Thoracic aorta (tissue), 2 donors: ENCODE results near the gene UBE2U. TPM values are rescaled to one million over a fixed set of nuclear protein-coding genes. Genes with fewer than 3 reads are reported as not detected.

Experiments
- ATAC-seq: fragments of 150-250 bp; one replicate; pipeline ENCODE4 v1.8.0; 2017; ENCODE audit warnings: low read depth; ENCODE audit not compliant: insufficient number of reproducible peaks, low FRiP score
- DNase-seq: peaks from one replicate; pipeline ENCODE4 v3.0.0-alpha.2; 2020; ENCODE audit warnings: low spot score
- H3K27ac ChIP-seq, 2 donors: fragments of 200-600 bp; sonication (generic); 1 replicate in 1 of 2; 2 replicates in 1 of 2; pipeline ENCODE4 v1.5.1; 2016; ENCODE audit warnings: mild to moderate bottlenecking in 2 of 2, moderate library complexity in 2 of 2
- H3K27me3 ChIP-seq: fragments of 200-600 bp; sonication (generic); replicated peaks from 2 replicates; pipeline ENCODE4 v1.6.0; 2016; ENCODE audit warnings: mild to moderate bottlenecking; ENCODE audit not compliant: insufficient read depth
- H3K36me3 ChIP-seq: fragments of 200-600 bp; sonication (generic); one replicate; pipeline ENCODE4 v1.5.1; 2016
- H3K4me1 ChIP-seq, 2 donors: fragments of 200-600 bp; sonication (generic); 1 replicate in 1 of 2; 2 replicates in 1 of 2; pipeline versions ENCODE4 v1.5.1 to v1.6.0; 2016; ENCODE audit warnings: low read depth in 2 of 2, mild to moderate bottlenecking in 1 of 2; ENCODE audit not compliant: control insufficient read depth in 1 of 2
- H3K4me3 ChIP-seq: fragments of 200-600 bp; sonication (generic); 2 replicates; pipeline ENCODE4 v1.5.1; 2016; ENCODE audit warnings: mild to moderate bottlenecking
- H3K9me3 ChIP-seq: fragments of 200-600 bp; sonication (generic); 2 replicates; pipeline ENCODE4 v1.5.1; 2016
- total RNA-seq, 2 donors: library from RNA; depleted of rRNA; stranded (reverse); fragments of >200 nt; gene quantifications; one replicate each; pipeline versions ENCODE4 v1.1.0 to v1.2.3, GENCODE V29; 2016
- TF ChIP-seq, protein P1 (sequence below): fragments of 200-600 bp; sonication (generic); IDR thresholded peaks from one replicate; pipeline ENCODE4 v1.5.1; 2019; ENCODE audit warnings: antibody characterized with exemption

The UBE2U gene
- total RNA-seq, 2 donors from 2014 or later: not detected

- no peaks in the 10 kb centered on the region for H3K36me3 ChIP-seq
- no peak overlapping the region for H3K27ac ChIP-seq
- DNase-seq (no peak), ATAC-seq (no peak)
- no peaks in the 10 kb centered on the region for H3K4me1 ChIP-seq
- H3K4me3 ChIP-seq: no peak overlapping the region
- H3K9me3 ChIP-seq: no peaks in the 10 kb centered on the region
- no peaks in the 10 kb centered on the region for H3K27me3 ChIP-seq
- TF ChIP-seq, protein P1, sequence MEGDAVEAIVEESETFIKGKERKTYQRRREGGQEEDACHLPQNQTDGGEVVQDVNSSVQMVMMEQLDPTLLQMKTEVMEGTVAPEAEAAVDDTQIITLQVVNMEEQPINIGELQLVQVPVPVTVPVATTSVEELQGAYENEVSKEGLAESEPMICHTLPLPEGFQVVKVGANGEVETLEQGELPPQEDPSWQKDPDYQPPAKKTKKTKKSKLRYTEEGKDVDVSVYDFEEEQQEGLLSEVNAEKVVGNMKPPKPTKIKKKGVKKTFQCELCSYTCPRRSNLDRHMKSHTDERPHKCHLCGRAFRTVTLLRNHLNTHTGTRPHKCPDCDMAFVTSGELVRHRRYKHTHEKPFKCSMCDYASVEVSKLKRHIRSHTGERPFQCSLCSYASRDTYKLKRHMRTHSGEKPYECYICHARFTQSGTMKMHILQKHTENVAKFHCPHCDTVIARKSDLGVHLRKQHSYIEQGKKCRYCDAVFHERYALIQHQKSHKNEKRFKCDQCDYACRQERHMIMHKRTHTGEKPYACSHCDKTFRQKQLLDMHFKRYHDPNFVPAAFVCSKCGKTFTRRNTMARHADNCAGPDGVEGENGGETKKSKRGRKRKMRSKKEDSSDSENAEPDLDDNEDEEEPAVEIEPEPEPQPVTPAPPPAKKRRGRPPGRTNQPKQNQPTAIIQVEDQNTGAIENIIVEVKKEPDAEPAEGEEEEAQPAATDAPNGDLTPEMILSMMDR: no peak
Observed at GRCh38 chr1:64304823-64305222, 101.4 kb downstream of the UBE2U start.

DNA sequence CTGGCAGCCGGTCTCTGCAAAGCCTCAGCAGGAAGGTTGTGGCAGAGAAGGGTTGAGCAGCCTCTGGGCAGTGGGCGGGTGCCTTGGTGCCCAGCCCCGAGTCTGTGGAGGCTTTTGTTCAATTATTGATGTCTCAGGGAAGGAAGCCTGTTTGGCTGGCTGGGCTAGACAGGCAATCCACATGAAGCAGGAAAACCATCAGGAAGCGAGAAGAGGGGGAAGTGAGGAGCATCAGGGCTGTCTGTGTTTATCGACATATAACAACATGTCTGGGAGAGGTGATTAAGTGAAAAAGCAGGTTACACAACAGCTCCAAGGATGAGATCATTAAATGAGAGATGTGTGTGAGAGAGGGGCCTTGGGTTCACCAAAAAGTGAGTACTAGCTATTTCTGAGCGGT is 105.4 kb downstream of the UBE2U start:
- DNase-seq (no peak), ATAC-seq (no peak)
- Histone ChIP-seq H3K27me3 (no peaks in the 10 kb centered on the region), H3K27ac (no peak overlapping the region), H3K9me3 (no peaks in the 10 kb centered on the region), H3K36me3 (no peaks in the 10 kb centered on the region), H3K4me1 (no peaks in the 10 kb centered on the region), H3K4me3 (no peak overlapping the region)
- TF ChIP-seq, protein P1: no peak

DNA sequence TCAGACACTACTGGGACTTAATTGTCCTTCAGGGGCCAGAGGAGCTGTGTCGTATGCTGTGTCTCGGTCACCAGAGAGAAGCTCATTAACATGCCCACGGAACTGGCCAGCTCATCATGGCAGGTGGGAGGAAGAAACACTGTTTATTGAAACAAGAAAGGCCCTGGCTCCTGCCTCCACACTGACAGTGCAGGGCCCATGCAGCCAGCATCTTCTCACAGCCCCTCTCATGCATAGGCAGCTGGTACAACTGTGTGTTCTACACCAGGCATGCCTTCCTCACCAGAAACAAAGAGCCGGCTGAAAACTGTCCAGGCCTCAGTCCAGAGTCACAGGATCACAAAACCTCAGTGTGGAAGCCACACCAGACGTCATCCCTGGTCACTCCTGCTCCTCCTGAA is 106.0 kb downstream of the UBE2U start:
- Histone ChIP-seq H3K27ac (no peak overlapping the region), H3K4me1 (no peaks in the 10 kb centered on the region), H3K4me3 (no peak overlapping the region), H3K36me3 (no peaks in the 10 kb centered on the region), H3K27me3 (no peaks in the 10 kb centered on the region), H3K9me3 (no peaks in the 10 kb centered on the region)
- no peak for ATAC-seq
- DNase-seq: no peak
- TF ChIP-seq, protein P1: no peak

DNA sequence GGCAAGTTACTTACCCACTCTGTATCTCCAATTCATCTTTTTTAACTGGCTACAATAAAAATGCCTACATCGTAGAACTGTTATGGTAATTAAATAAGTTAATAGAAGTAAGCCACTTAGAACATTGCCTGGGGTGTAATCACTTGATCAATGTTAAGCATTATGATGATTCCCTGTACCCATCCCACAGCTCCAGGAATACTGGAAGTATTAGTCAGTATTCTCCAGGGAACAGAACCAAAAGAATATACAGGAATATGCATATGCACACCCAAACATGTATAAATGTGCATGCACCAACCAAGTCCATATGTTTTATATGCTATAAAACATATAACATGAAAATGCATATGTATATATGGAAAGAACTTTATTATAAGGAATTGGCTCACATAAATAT is 107.3 kb downstream of the UBE2U start:
- H3K27me3 ChIP-seq: no peaks in the 10 kb centered on the region
- no peaks in the 10 kb centered on the region for H3K9me3 ChIP-seq
- TF ChIP-seq, protein P1: no peak
- no peaks in the 10 kb centered on the region for H3K36me3 ChIP-seq
- no peak for ATAC-seq
- no peaks in the 10 kb centered on the region for H3K4me1 ChIP-seq
- H3K4me3 ChIP-seq: no peak overlapping the region
- no peak overlapping the region for H3K27ac ChIP-seq
- DNase-seq: no peak

DNA sequence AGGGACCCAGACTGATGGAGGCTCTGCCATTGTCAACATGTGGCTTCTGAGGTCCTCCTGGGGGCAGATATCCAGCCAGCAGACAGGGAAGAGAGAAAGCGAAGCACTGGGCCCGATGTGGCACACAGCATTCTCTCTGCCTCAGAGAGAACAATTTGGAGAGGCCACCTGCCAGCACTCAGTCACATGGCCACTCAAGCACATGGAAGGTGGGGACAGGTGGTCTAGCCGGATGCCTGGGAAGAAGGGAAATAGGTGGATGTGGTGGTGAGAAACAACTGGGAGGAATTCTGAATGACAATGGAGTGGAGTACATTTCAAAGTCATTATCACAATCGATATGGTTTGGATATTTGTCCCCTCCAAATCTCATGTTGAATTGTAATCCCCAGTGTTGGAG is 109.0 kb downstream of the UBE2U start:
- no peaks in the 10 kb centered on the region for H3K4me1 ChIP-seq
- no peak for DNase-seq
- no peaks in the 10 kb centered on the region for H3K9me3 ChIP-seq
- no peak overlapping the region for H3K4me3 ChIP-seq
- H3K27me3 ChIP-seq: no peaks in the 10 kb centered on the region
- no peaks in the 10 kb centered on the region for H3K36me3 ChIP-seq
- no peak overlapping the region for H3K27ac ChIP-seq
- TF ChIP-seq, protein P1: no peak
- ATAC-seq: no peak
